H9 (cell line): ENCODE results near the gene KIF6. TPM values are rescaled to one million over a fixed set of nuclear protein-coding genes. Genes with fewer than 3 reads are reported as not detected.

Experiments used
- DNase-seq: peaks from one replicate; pipeline ENCODE4 v3.0.0-alpha.2; 2017
- H2AFZ ChIP-seq: one replicate; pipeline ENCODE4 v1.6.1; 2013; ENCODE audit warnings: mild to moderate bottlenecking, low read length, control low read depth, moderate library complexity
- H2AK5ac ChIP-seq: 2 replicates; pipeline ENCODE4 v1.6.1; 2013; ENCODE audit warnings: low read length, control low read depth, mixed read lengths; ENCODE audit not compliant: insufficient read length
- H2BK120ac ChIP-seq: one replicate; pipeline ENCODE4 v1.6.1; 2013; ENCODE audit warnings: low read depth, mild to moderate bottlenecking, low read length, control low read depth, inconsistent platforms; ENCODE audit not compliant: poor library complexity, severe bottlenecking
- H2BK12ac ChIP-seq: 2 replicates; pipeline ENCODE4 v1.6.1; 2013; ENCODE audit warnings: low read length, control low read depth, mixed read lengths, low read depth; ENCODE audit not compliant: insufficient read length
- H2BK15ac ChIP-seq: 2 replicates; pipeline ENCODE4 v1.6.1; 2013; ENCODE audit warnings: low read depth, low read length, control low read depth
- H2BK20ac ChIP-seq: one replicate; pipeline ENCODE4 v1.6.1; 2013; ENCODE audit warnings: low read depth, mild to moderate bottlenecking, low read length, control low read depth, inconsistent platforms; ENCODE audit not compliant: poor library complexity, severe bottlenecking
- H2BK5ac ChIP-seq: 2 replicates; pipeline ENCODE4 v1.6.1; 2013; ENCODE audit warnings: low read length, control low read depth, mixed read lengths; ENCODE audit not compliant: insufficient read length
- H3K14ac ChIP-seq: 2 replicates; pipeline ENCODE4 v1.6.1; 2013; ENCODE audit warnings: low read length, control low read depth; ENCODE audit not compliant: insufficient read depth
- H3K18ac ChIP-seq: 2 replicates; pipeline ENCODE4 v1.6.1; 2013; ENCODE audit warnings: low read depth, mild to moderate bottlenecking, mixed read lengths, low read length, control low read depth; ENCODE audit not compliant: insufficient read length
- H3K23ac ChIP-seq: 2 replicates; pipeline ENCODE4 v1.6.1; 2013; ENCODE audit warnings: low read length, control low read depth, mixed read lengths, low read depth; ENCODE audit not compliant: insufficient read length
- H3K23me2 ChIP-seq: 2 replicates; pipeline ENCODE4 v1.6.1; 2013; ENCODE audit warnings: low read depth, mild to moderate bottlenecking, mixed read lengths, low read length, control low read depth; ENCODE audit not compliant: insufficient read length, poor library complexity, severe bottlenecking
- H3K27ac ChIP-seq: 2 replicates; pipeline ENCODE4 v1.5.1; 2013; ENCODE audit warnings: low read length, control low read depth, mixed read lengths, low read depth; ENCODE audit not compliant: insufficient read length
- H3K27me3 ChIP-seq: 2 replicates; pipeline ENCODE4 v1.6.1; 2013; ENCODE audit warnings: low read length, control low read depth, inconsistent platforms; ENCODE audit not compliant: insufficient read depth
- H3K4ac ChIP-seq: 2 replicates; pipeline ENCODE4 v1.6.1; 2013; ENCODE audit warnings: low read depth, mild to moderate bottlenecking, control low read depth, inconsistent platforms, low read length, moderate library complexity
- H3K4me1 ChIP-seq: 2 replicates; pipeline ENCODE4 v1.6.1; 2013; ENCODE audit warnings: low read length, control low read depth, inconsistent platforms; ENCODE audit not compliant: insufficient read depth
- H3K4me2 ChIP-seq: 2 replicates; pipeline ENCODE4 v1.6.1; 2013; ENCODE audit warnings: low read length, control low read depth, mixed read lengths; ENCODE audit not compliant: insufficient read length, insufficient read depth
- H3K56ac ChIP-seq: 2 replicates; pipeline ENCODE4 v1.6.1; 2013; ENCODE audit warnings: low read depth, mild to moderate bottlenecking, mixed read lengths, low read length, control low read depth; ENCODE audit not compliant: insufficient read length
- H3K79me1 ChIP-seq: 2 replicates; pipeline ENCODE4 v1.6.1; 2013; ENCODE audit warnings: low read depth, mild to moderate bottlenecking, moderate library complexity, low read length, control low read depth, inconsistent platforms; ENCODE audit not compliant: insufficient read depth, poor library complexity, severe bottlenecking
- H3K79me2 ChIP-seq: 2 replicates; pipeline ENCODE4 v1.6.1; 2013; ENCODE audit warnings: low read length, control low read depth, inconsistent platforms; ENCODE audit not compliant: insufficient read depth
- H3K9ac ChIP-seq: 2 replicates; pipeline ENCODE4 v1.6.1; 2013; ENCODE audit warnings: low read length, control low read depth, mixed read lengths; ENCODE audit not compliant: insufficient read length; ENCODE audit errors: extremely low read depth
- H3K9me3 ChIP-seq: one replicate; pipeline ENCODE4 v1.6.1; 2013; ENCODE audit warnings: low read depth, low read length, inconsistent platforms; ENCODE audit not compliant: control insufficient read depth
- H3T11ph ChIP-seq: one replicate; pipeline ENCODE4 v1.6.1; 2013; ENCODE audit warnings: mild to moderate bottlenecking, low read length, control low read depth, inconsistent platforms
- H4K20me1 ChIP-seq: one replicate; pipeline ENCODE4 v1.6.1; 2013; ENCODE audit not compliant: control insufficient read depth, insufficient read length, insufficient read depth
- H4K5ac ChIP-seq: 2 replicates; pipeline ENCODE4 v1.6.1; 2013; ENCODE audit warnings: low read depth, mild to moderate bottlenecking, mixed read lengths, low read length, control low read depth; ENCODE audit not compliant: insufficient read length
- H4K8ac ChIP-seq: replicated peaks from 2 replicates; pipeline ENCODE4 v1.6.1; 2013; ENCODE audit warnings: low read length, control low read depth, mixed read lengths, low read depth; ENCODE audit not compliant: insufficient read length
- H4K91ac ChIP-seq: 2 replicates; pipeline ENCODE4 v1.6.1; 2013; ENCODE audit warnings: low read depth, mild to moderate bottlenecking, moderate library complexity, mixed read lengths, low read length, control low read depth; ENCODE audit not compliant: insufficient read length
- H3K27ac Mint-ChIP-seq, 3 experiments: 2 replicates in 2 of 3; 3 replicates in 1 of 3; pipeline ENCODE4 v1.8.0; 2020 to 2021; ENCODE audit warnings: mixed read lengths in 3 of 3, mild to moderate bottlenecking in 1 of 3, moderate library complexity in 1 of 3
- H3K27me3 Mint-ChIP-seq: 2 replicates; pipeline ENCODE4 v1.8.0; 2021; ENCODE audit warnings: low read depth, mild to moderate bottlenecking, moderate library complexity, mixed read lengths
- H3K36me3 Mint-ChIP-seq, 3 experiments: 2 replicates in 2 of 3; 3 replicates in 1 of 3; pipeline ENCODE4 v1.8.0; 2020 to 2021; ENCODE audit warnings: low read depth in 3 of 3, mixed read lengths in 3 of 3; ENCODE audit not compliant: insufficient read depth in 1 of 3
- H3K4me1 Mint-ChIP-seq, 2 experiments: 2 replicates each; pipeline ENCODE4 v1.8.0; 2020; ENCODE audit warnings: mixed read lengths in 2 of 2
- H3K4me3 Mint-ChIP-seq, 2 experiments: 2 replicates in 1 of 2; 3 replicates in 1 of 2; pipeline ENCODE4 v1.8.0; 2020 to 2021; ENCODE audit warnings: mild to moderate bottlenecking in 2 of 2, mixed read lengths in 2 of 2, moderate library complexity in 1 of 2
- H3K9me3 Mint-ChIP-seq, 2 experiments: 2 replicates in 1 of 2; 3 replicates in 1 of 2; pipeline ENCODE4 v1.8.0; 2020; ENCODE audit warnings: mild to moderate bottlenecking in 2 of 2, mixed read lengths in 2 of 2, moderate library complexity in 1 of 2
- WGBS: extraction: QIAGEN DNeasy Blood & Tissue Kit; methylation state at CpG from one replicate; pipeline ENCODE4 v1.1.7; 2013; ENCODE audit warnings: missing lambda C conversion rate, low lambda C conversion rate, mixed read lengths; ENCODE audit not compliant: insufficient read length; ENCODE audit errors: extremely low coverage; 5-methylcytosine and 5-hydroxymethylcytosine counted together
- total RNA-seq: library from RNA; stranded (reverse); gene quantifications from 2 replicates; pipeline ENCODE4 v1.2.1, GENCODE V29; 2021
- TF ChIP-seq, protein P1 (sequence below): fragments of 200-600 bp; sonication (generic); conservative IDR thresholded peaks from 3 replicates; pipeline ENCODE4 v1.8.0; 2021; ENCODE audit warnings: antibody characterized with exemption, mild to moderate bottlenecking

KIF6 gene
- total RNA-seq, 1 experiment from 2014 or later: 0.63 TPM

GRCh38 chr6:39333644-39334438 is 391.4 kb downstream of the KIF6 start:
- H3K9ac ChIP-seq: no peak overlapping the region

More at GRCh38 chr6:39333644-39334438, 391.4 kb downstream of the KIF6 start:
- no peak overlapping the region for H3K27ac ChIP-seq
- no peaks in the 10 kb centered on the region for H3K9me3 ChIP-seq
- WGBS: no CpG with 5 or more reads among the region's 7 CpGs
- Mint-ChIP-seq H3K36me3 (no peaks in the 10 kb centered on the region), H3K4me3 (no peak overlapping the region), H3K27ac (no peak overlapping the region), H3K27me3 (peaks cover 20% of the 10 kb centered on the region), H3K9me3 (no peaks in the 10 kb centered on the region), H3K4me1 (peaks cover 2 to 13% of the 10 kb centered on the region in 2 experiments)
- H4K5ac ChIP-seq: no peak overlapping the region
- no peak overlapping the region for H3T11ph ChIP-seq
- no peak overlapping the region for H2BK15ac ChIP-seq
- no peak overlapping the region for H2BK5ac ChIP-seq
- H2AFZ ChIP-seq: no peak overlapping the region
- H3K27me3 ChIP-seq: no peaks in the 10 kb centered on the region
- H3K14ac ChIP-seq: no peak overlapping the region; the same call in 1 of the 2 replicates
- H3K79me2 ChIP-seq: no peaks in the 10 kb centered on the region
- H4K20me1 ChIP-seq: no peaks in the 10 kb centered on the region
- no peaks in the 10 kb centered on the region for H3K23me2 ChIP-seq
- no peak overlapping the region for H2BK20ac ChIP-seq
- H3K18ac ChIP-seq: no peak overlapping the region
- no peaks in the 10 kb centered on the region for H3K4me1 ChIP-seq
- H3K23ac ChIP-seq: no peak overlapping the region
- DNase-seq: no peak
- no peak overlapping the region for H4K8ac ChIP-seq
- no peak overlapping the region for H2BK120ac ChIP-seq
- no peak overlapping the region for H2BK12ac ChIP-seq
- no peak overlapping the region for H3K4me2 ChIP-seq
- TF ChIP-seq, protein P1, sequence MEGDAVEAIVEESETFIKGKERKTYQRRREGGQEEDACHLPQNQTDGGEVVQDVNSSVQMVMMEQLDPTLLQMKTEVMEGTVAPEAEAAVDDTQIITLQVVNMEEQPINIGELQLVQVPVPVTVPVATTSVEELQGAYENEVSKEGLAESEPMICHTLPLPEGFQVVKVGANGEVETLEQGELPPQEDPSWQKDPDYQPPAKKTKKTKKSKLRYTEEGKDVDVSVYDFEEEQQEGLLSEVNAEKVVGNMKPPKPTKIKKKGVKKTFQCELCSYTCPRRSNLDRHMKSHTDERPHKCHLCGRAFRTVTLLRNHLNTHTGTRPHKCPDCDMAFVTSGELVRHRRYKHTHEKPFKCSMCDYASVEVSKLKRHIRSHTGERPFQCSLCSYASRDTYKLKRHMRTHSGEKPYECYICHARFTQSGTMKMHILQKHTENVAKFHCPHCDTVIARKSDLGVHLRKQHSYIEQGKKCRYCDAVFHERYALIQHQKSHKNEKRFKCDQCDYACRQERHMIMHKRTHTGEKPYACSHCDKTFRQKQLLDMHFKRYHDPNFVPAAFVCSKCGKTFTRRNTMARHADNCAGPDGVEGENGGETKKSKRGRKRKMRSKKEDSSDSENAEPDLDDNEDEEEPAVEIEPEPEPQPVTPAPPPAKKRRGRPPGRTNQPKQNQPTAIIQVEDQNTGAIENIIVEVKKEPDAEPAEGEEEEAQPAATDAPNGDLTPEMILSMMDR: no peak
- no peak overlapping the region for H2AK5ac ChIP-seq
- no peak overlapping the region for H4K91ac ChIP-seq
- no peak overlapping the region for H3K56ac ChIP-seq
- no peaks in the 10 kb centered on the region for H3K79me1 ChIP-seq
- H3K4ac ChIP-seq: no peak overlapping the region
